CD8-positive, alpha-beta memory T cell (primary cell): Measurements from ENCODE around the gene LSR. TPM values are rescaled to one million over a fixed set of nuclear protein-coding genes. Genes with fewer than 3 reads are reported as not detected.
A peak's percentile ranks its signal among the peaks of the same experiment; 100 is the strongest.

Experiments
- CTCF ChIA-PET: fragments of 350-600 bp; sonication (Branson Sonifier 250); formaldehyde crosslinking; loops from one replicate; lab custom pipeline; 2021; ENCODE audit warnings: antibody characterized with exemption; lab: Charles Lee
- POLR2A ChIA-PET: fragments of 350-600 bp; sonication (Branson Sonifier 250); formaldehyde crosslinking; loops from one replicate; lab custom pipeline; 2021; ENCODE audit warnings: antibody characterized with exemption; lab: Charles Lee
- DNase-seq, 5 donors: peaks; one replicate each; pipeline versions ENCODE4 v3.0.0 to v3.0.0-alpha.2; 2020 to 2022; ENCODE audit warnings: mixed read lengths in 1 of 5
- H3K27ac ChIP-seq: one replicate; pipeline ENCODE4 v1.7.0; 2013; ENCODE audit warnings: low read depth, mild to moderate bottlenecking, low read length, moderate library complexity
- H3K27me3 ChIP-seq: 2 replicates; pipeline ENCODE4 v1.7.0; 2013; ENCODE audit warnings: low read length, mild to moderate bottlenecking; ENCODE audit not compliant: insufficient read depth, poor library complexity, severe bottlenecking
- H3K36me3 ChIP-seq: 2 replicates; pipeline ENCODE4 v1.7.0; 2013; ENCODE audit warnings: mild to moderate bottlenecking, low read length, moderate library complexity; ENCODE audit not compliant: insufficient read depth
- H3K4me1 ChIP-seq: 2 replicates; pipeline ENCODE4 v1.7.0; 2013; ENCODE audit warnings: mild to moderate bottlenecking, low read length, moderate library complexity; ENCODE audit not compliant: insufficient read depth
- H3K4me3 ChIP-seq: 2 replicates; pipeline ENCODE4 v1.7.0; 2013; ENCODE audit warnings: mild to moderate bottlenecking, low read length
- H3K9me3 ChIP-seq: 2 replicates; pipeline ENCODE4 v1.7.0; 2013; ENCODE audit warnings: mild to moderate bottlenecking, low read length
- H3K27ac Mint-ChIP-seq, 8 donors: one replicate each; pipeline ENCODE4 v1.8.0; 2020 to 2021; ENCODE audit warnings: mixed read lengths in 8 of 8, mild to moderate bottlenecking in 6 of 8, inconsistent platforms in 3 of 8, moderate library complexity in 3 of 8
- H3K27me3 Mint-ChIP-seq, 2 donors: one replicate each; pipeline ENCODE4 v1.8.0; 2020 to 2021; ENCODE audit warnings: mixed read lengths in 2 of 2, mild to moderate bottlenecking in 1 of 2, moderate library complexity in 1 of 2
- H3K36me3 Mint-ChIP-seq, 3 donors: one replicate each; pipeline ENCODE4 v1.8.0; 2020 to 2021; ENCODE audit warnings: mixed read lengths in 3 of 3, inconsistent platforms in 1 of 3, mild to moderate bottlenecking in 1 of 3
- H3K4me1 Mint-ChIP-seq, 3 donors: one replicate each; pipeline ENCODE4 v1.8.0; 2020 to 2021; ENCODE audit warnings: mixed read lengths in 3 of 3, inconsistent platforms in 1 of 3, mild to moderate bottlenecking in 1 of 3
- H3K4me3 Mint-ChIP-seq, 7 donors: one replicate each; pipeline ENCODE4 v1.8.0; 2020 to 2021; ENCODE audit warnings: mixed read lengths in 7 of 7, mild to moderate bottlenecking in 6 of 7, moderate library complexity in 4 of 7, inconsistent platforms in 2 of 7
- H3K9me3 Mint-ChIP-seq, 5 donors: one replicate each; pipeline ENCODE4 v1.8.0; 2020 to 2022; ENCODE audit warnings: mixed read lengths in 5 of 5, mild to moderate bottlenecking in 3 of 5, moderate library complexity in 2 of 5, inconsistent platforms in 1 of 5
- polyA plus RNA-seq: library from polyadenylated mRNA; unstranded; fragments of 300-500 nt; fragmentation: Illumina TruSeq; gene quantifications from one replicate; pipeline ENCODE4 v1.2.3, GENCODE V29; 2021
- total RNA-seq, 2 experiments: library from RNA; stranded (reverse); gene quantifications; one replicate each; pipeline ENCODE4 v1.2.3, GENCODE V29; 2021

Gene LSR
- total and polyA plus RNA-seq, 3 experiments from 2014 or later: 23.5 to 77.8 (median 27.5) TPM

- ChIA-PET CTCF (no interaction called here), POLR2A (no interaction called here)
- DNase-seq: no peak
- no peaks in the 10 kb centered on the region for H3K36me3 ChIP-seq
- Mint-ChIP-seq H3K36me3 (no peaks in the 10 kb centered on the region), H3K4me1 (peaks cover 0 to 9% (median 6%) of the 10 kb centered on the region in 3 donors), H3K9me3 (no peaks in the 10 kb centered on the region), H3K4me3 (no peak overlapping the region), H3K27me3 (peaks cover 0 to 4% of the 10 kb centered on the region in 2 donors), H3K27ac (no peak overlapping the region)
- no peak overlapping the region for H3K27ac ChIP-seq
- H3K9me3 ChIP-seq: no peaks in the 10 kb centered on the region
- no peaks in the 10 kb centered on the region for H3K27me3 ChIP-seq
- H3K4me3 ChIP-seq: no peak overlapping the region
- H3K4me1 ChIP-seq: peaks cover 10% of the 10 kb centered on the region
Observed at GRCh38 chr19:35297922-35298321, 49.1 kb downstream of the LSR start.

- H3K4me1 Mint-ChIP-seq: peaks cover 0 to 9% (median 6%) of the 10 kb centered on the region in 3 donors
Observed at GRCh38 chr19:35298561-35298972, 49.8 kb downstream of the LSR start.

GRCh38 chr19:35299523-35300338 lies 50.9 kb downstream of the LSR start:
- H3K9me3 ChIP-seq: no peaks in the 10 kb centered on the region
- DNase-seq: no peak

More at GRCh38 chr19:35298561-35298972, 49.8 kb downstream of the LSR start:
- H3K27me3 ChIP-seq: no peaks in the 10 kb centered on the region
- Mint-ChIP-seq H3K4me3 (no peak overlapping the region), H3K9me3 (no peaks in the 10 kb centered on the region), H3K27ac (no peak overlapping the region), H3K36me3 (no peaks in the 10 kb centered on the region), H3K27me3 (peaks cover 0 to 4% of the 10 kb centered on the region in 2 donors)
- H3K4me3 ChIP-seq: no peak overlapping the region
- POLR2A ChIA-PET: no interaction called here
- CTCF ChIA-PET: no interaction called here
- peaks cover 10% of the 10 kb centered on the region for H3K4me1 ChIP-seq
- no peaks in the 10 kb centered on the region for H3K36me3 ChIP-seq
- no peaks in the 10 kb centered on the region for H3K9me3 ChIP-seq
- H3K27ac ChIP-seq: no peak overlapping the region
- DNase-seq: no peak

GRCh38 chr19:35300339-35300649 lies 51.5 kb downstream of the LSR start:
- CTCF ChIA-PET: no interaction called here
- H3K27ac ChIP-seq: no peak overlapping the region
- POLR2A ChIA-PET: no interaction called here
- H3K36me3 ChIP-seq: no peaks in the 10 kb centered on the region
- no peaks in the 10 kb centered on the region for H3K9me3 Mint-ChIP-seq
- peaks cover 10% of the 10 kb centered on the region for H3K4me1 ChIP-seq
- H3K36me3 Mint-ChIP-seq: no peaks in the 10 kb centered on the region
- no peaks in the 10 kb centered on the region for H3K27me3 ChIP-seq
- H3K4me3 Mint-ChIP-seq: no peak overlapping the region
- no peak for DNase-seq
- no peaks in the 10 kb centered on the region for H3K9me3 ChIP-seq
- peaks cover 0 to 9% (median 6%) of the 10 kb centered on the region in 3 donors for H3K4me1 Mint-ChIP-seq
- peaks cover 0 to 1% of the 10 kb centered on the region in 2 donors for H3K27me3 Mint-ChIP-seq
- no peak overlapping the region for H3K4me3 ChIP-seq
- H3K27ac Mint-ChIP-seq: no peak overlapping the region

More at GRCh38 chr19:35299523-35300338, 50.9 kb downstream of the LSR start:
- Mint-ChIP-seq H3K4me3 (no peak overlapping the region), H3K4me1 (peaks cover 0 to 9% (median 6%) of the 10 kb centered on the region in 3 donors), H3K9me3 (no peaks in the 10 kb centered on the region), H3K36me3 (no peaks in the 10 kb centered on the region), H3K27ac (no peak overlapping the region), H3K27me3 (peaks cover 0 to 1% of the 10 kb centered on the region in 2 donors)
- ChIA-PET CTCF (no interaction called here), POLR2A (no interaction called here)
- H3K4me3 ChIP-seq: no peak overlapping the region
- no peaks in the 10 kb centered on the region for H3K36me3 ChIP-seq
- no peaks in the 10 kb centered on the region for H3K27me3 ChIP-seq
- peaks cover 10% of the 10 kb centered on the region for H3K4me1 ChIP-seq
- H3K27ac ChIP-seq: no peak overlapping the region

- H3K27me3 Mint-ChIP-seq: peaks cover 0 to 1% of the 10 kb centered on the region in 2 donors
- no peaks in the 10 kb centered on the region for H3K9me3 Mint-ChIP-seq
- H3K27ac Mint-ChIP-seq: peak overlapping the region in 1 of 8 donors; percentile 82
- Histone ChIP-seq H3K4me1 (no peaks in the 10 kb centered on the region), H3K27ac (no peak overlapping the region), H3K27me3 (no peaks in the 10 kb centered on the region), H3K4me3 (no peak overlapping the region), H3K9me3 (no peaks in the 10 kb centered on the region), H3K36me3 (no peaks in the 10 kb centered on the region)
- no peaks in the 10 kb centered on the region for H3K36me3 Mint-ChIP-seq
- H3K4me3 Mint-ChIP-seq: no peak overlapping the region
- DNase-seq: no peak
- CTCF ChIA-PET: no interaction called here
- H3K4me1 Mint-ChIP-seq: no peaks in the 10 kb centered on the region
- POLR2A ChIA-PET: no interaction called here
Observed at GRCh38 chr19:35301961-35302360, 53.2 kb downstream of the LSR start.

- H3K4me3 ChIP-seq: no peak overlapping the region
- POLR2A ChIA-PET: no interaction called here
- CTCF ChIA-PET: no interaction called here
- H3K36me3 Mint-ChIP-seq: no peaks in the 10 kb centered on the region
- no peak overlapping the region for H3K27ac Mint-ChIP-seq
- H3K9me3 ChIP-seq: no peaks in the 10 kb centered on the region
- H3K4me1 Mint-ChIP-seq: no peaks in the 10 kb centered on the region
- peaks cover 0 to 1% of the 10 kb centered on the region in 2 donors for H3K27me3 Mint-ChIP-seq
- no peaks in the 10 kb centered on the region for H3K4me1 ChIP-seq
- H3K36me3 ChIP-seq: no peaks in the 10 kb centered on the region
- no peak overlapping the region for H3K4me3 Mint-ChIP-seq
- H3K27ac ChIP-seq: no peak overlapping the region
- H3K27me3 ChIP-seq: no peaks in the 10 kb centered on the region
- no peaks in the 10 kb centered on the region for H3K9me3 Mint-ChIP-seq
- DNase-seq: no peak
Observed at GRCh38 chr19:35302446-35302845, 53.6 kb downstream of the LSR start.

- H3K36me3 ChIP-seq: no peaks in the 10 kb centered on the region
- no peaks in the 10 kb centered on the region for H3K4me1 ChIP-seq
- no peak for DNase-seq
- Mint-ChIP-seq H3K9me3 (no peaks in the 10 kb centered on the region), H3K36me3 (no peaks in the 10 kb centered on the region), H3K27me3 (peaks cover 1 to 5% of the 10 kb centered on the region in 2 donors), H3K4me3 (no peak overlapping the region), H3K4me1 (no peaks in the 10 kb centered on the region), H3K27ac (no peak overlapping the region)
- no peak overlapping the region for H3K4me3 ChIP-seq
- no peaks in the 10 kb centered on the region for H3K9me3 ChIP-seq
- no peaks in the 10 kb centered on the region for H3K27me3 ChIP-seq
- no peak overlapping the region for H3K27ac ChIP-seq
- POLR2A ChIA-PET: no interaction called here
- CTCF ChIA-PET: no interaction called here
Observed at GRCh38 chr19:35303357-35303915, 54.6 kb downstream of the LSR start.

- H3K4me3 ChIP-seq: no peak overlapping the region
- no peaks in the 10 kb centered on the region for H3K9me3 ChIP-seq
- ChIA-PET POLR2A (no interaction called here), CTCF (no interaction called here)
- H3K27me3 Mint-ChIP-seq: peaks cover 3 to 5% of the 10 kb centered on the region in 2 donors
- H3K27me3 ChIP-seq: no peaks in the 10 kb centered on the region
- H3K27ac ChIP-seq: no peak overlapping the region
- H3K4me1 Mint-ChIP-seq: no peaks in the 10 kb centered on the region
- DNase-seq: no peak
- no peaks in the 10 kb centered on the region for H3K36me3 Mint-ChIP-seq
- H3K9me3 Mint-ChIP-seq: no peaks in the 10 kb centered on the region
- H3K4me3 Mint-ChIP-seq: no peak overlapping the region
- H3K27ac Mint-ChIP-seq: no peak overlapping the region
- H3K36me3 ChIP-seq: no peaks in the 10 kb centered on the region
- H3K4me1 ChIP-seq: no peaks in the 10 kb centered on the region
Observed at GRCh38 chr19:35304036-35304435, 55.2 kb downstream of the LSR start.
